ENCODE data around the gene ATG7. TPM values are rescaled to one million over a fixed set of nuclear protein-coding genes. Genes with fewer than 3 reads are reported as not detected.

ATG7 gene
- total RNA-seq, 1 experiment from 2014 or later: 56.1 TPM

GRCh38 chr3:11246663-11246970, 25.6 kb upstream of the ATG7 start:
- intact Hi-C loops (cut with micrococcal nuclease; ENCODE audit: unreplicated experiment): no loop called here
- H3K4me3 ChIP-seq: no peak overlapping the region
- H3K36me3 ChIP-seq (ENCODE audit: low read depth): no peaks in the 10 kb centered on the region
- no peak for DNase-seq
- H3K79me2 ChIP-seq (ENCODE audit: low read depth): no peaks in the 10 kb centered on the region
- H3K9me3 ChIP-seq (ENCODE audit: insufficient read depth, low read depth): no peaks in the 10 kb centered on the region
- peak overlapping the region; percentile 23 for H3K4me2 ChIP-seq
- CTCF ChIA-PET: interaction anchor here (1.1 kb wide), 1 partner anchor 186 kb away, joined by 3 read pairs; no protein-coding TSS in a partner anchor
- H3K4me1 ChIP-seq (replicated peaks; ENCODE audit: insufficient read depth): peaks cover 33% of the 10 kb centered on the region
- H2AFZ ChIP-seq: no peak overlapping the region
- TF ChIP-seq EZH2 (IDR thresholded peaks at IDR 0.05; ENCODE audit: low read depth): no peak
- TF ChIP-seq CTCF (conservative IDR thresholded peaks at IDR 0.05): no peak
- POLR2A ChIA-PET (ENCODE audit: unreplicated experiment): interaction anchor here (0.6 kb wide), 1 partner anchor 69 kb away, joined by 8 read pairs; no protein-coding TSS in a partner anchor
- no peaks in the 10 kb centered on the region for H3K9me2 ChIP-seq (ENCODE audit: insufficient read depth)
- H3K27ac ChIP-seq: peak overlapping the region; percentile 38
- H3K27me3 ChIP-seq (ENCODE audit: insufficient read depth, low read depth): no peaks in the 10 kb centered on the region
- peaks cover 12% of the 10 kb centered on the region for H3F3A ChIP-seq (ENCODE audit: insufficient read depth, low read depth)
- no peaks in the 10 kb centered on the region for H4K20me1 ChIP-seq (ENCODE audit: insufficient read depth)
- BruUV-seq (replicated peaks): no TSS peak

GRCh38 chr3:11247362-11247761, 24.8 kb upstream of the ATG7 start:
- no peak overlapping the region for H2AFZ ChIP-seq
- no peaks in the 10 kb centered on the region for H3K9me3 ChIP-seq (ENCODE audit: insufficient read depth, low read depth)
- no peaks in the 10 kb centered on the region for H3K79me2 ChIP-seq (ENCODE audit: low read depth)
- peaks cover 34% of the 10 kb centered on the region for H3K4me1 ChIP-seq (replicated peaks; ENCODE audit: insufficient read depth)
- no peaks in the 10 kb centered on the region for H3K9me2 ChIP-seq (ENCODE audit: insufficient read depth)
- no peak overlapping the region for H3K27ac ChIP-seq
- no peaks in the 10 kb centered on the region for H4K20me1 ChIP-seq (ENCODE audit: insufficient read depth)
- BruUV-seq (replicated peaks): no TSS peak
- ChIA-PET CTCF (no interaction called here), POLR2A (ENCODE audit: unreplicated experiment) (interaction anchor here (0.6 kb wide), 1 partner anchor 25 kb away, joined by 8 read pairs; no protein-coding TSS in a partner anchor)
- no peak overlapping the region for H3K4me2 ChIP-seq
- no peak overlapping the region for H3K4me3 ChIP-seq
- intact Hi-C loops (cut with micrococcal nuclease; ENCODE audit: unreplicated experiment): no loop called here
- no peaks in the 10 kb centered on the region for H3K36me3 ChIP-seq (ENCODE audit: low read depth)
- H3F3A ChIP-seq (ENCODE audit: insufficient read depth, low read depth): peaks cover 12% of the 10 kb centered on the region
- TF ChIP-seq EZH2 (IDR thresholded peaks at IDR 0.05; ENCODE audit: low read depth): no peak
- TF ChIP-seq CTCF (conservative IDR thresholded peaks at IDR 0.05): no peak
- no peak for DNase-seq
- no peaks in the 10 kb centered on the region for H3K27me3 ChIP-seq (ENCODE audit: insufficient read depth, low read depth)

GRCh38 chr3:11248596-11248995, 23.6 kb upstream of the ATG7 start:
- Histone ChIP-seq H3K4me1 (replicated peaks; ENCODE audit: insufficient read depth) (peaks cover 30% of the 10 kb centered on the region), H3K27ac (no peak overlapping the region), H3K79me2 (ENCODE audit: low read depth) (no peaks in the 10 kb centered on the region), H3K36me3 (ENCODE audit: low read depth) (no peaks in the 10 kb centered on the region), H3K4me3 (no peak overlapping the region), H2AFZ (no peak overlapping the region), H4K20me1 (ENCODE audit: insufficient read depth) (no peaks in the 10 kb centered on the region), H3K9me3 (ENCODE audit: insufficient read depth, low read depth) (no peaks in the 10 kb centered on the region), H3F3A (ENCODE audit: insufficient read depth, low read depth) (peaks cover 12% of the 10 kb centered on the region), H3K9me2 (ENCODE audit: insufficient read depth) (no peaks in the 10 kb centered on the region), H3K4me2 (no peak overlapping the region), H3K27me3 (ENCODE audit: insufficient read depth, low read depth) (no peaks in the 10 kb centered on the region)
- BruUV-seq (replicated peaks): no TSS peak
- intact Hi-C loops (cut with micrococcal nuclease; ENCODE audit: unreplicated experiment): no loop called here
- POLR2A ChIA-PET (ENCODE audit: unreplicated experiment): no interaction called here
- TF ChIP-seq CTCF (conservative IDR thresholded peaks at IDR 0.05): no peak
- TF ChIP-seq EZH2 (IDR thresholded peaks at IDR 0.05; ENCODE audit: low read depth): no peak
- CTCF ChIA-PET: interaction anchor here (0.6 to 1.1 kb wide), 3 partner anchors 38 to 87 kb away, joined by 3 to 7 read pairs (median 5); no protein-coding TSS in a partner anchor
- no peak for DNase-seq

Data from PC-9 (cell line).